AG04450 (cell line): ENCODE measurements around the gene PRR3. TPM values are rescaled to one million over a fixed set of nuclear protein-coding genes. Genes with fewer than 3 reads are reported as not detected.

ENCODE experiments used
- CTCF ChIA-PET: fragments of 300-600, 350-600 bp; formaldehyde crosslinking; extraction: SDS; loops from one replicate; lab custom pipeline; 2022; ENCODE audit warnings: antibody characterized with exemption, inconsistent platforms; lab: Charles Lee
- POLR2A ChIA-PET: fragments of 350-600 bp; formaldehyde crosslinking; extraction: SDS; loops from one replicate; lab custom pipeline; 2021; ENCODE audit warnings: antibody characterized with exemption, inconsistent platforms; lab: Yijun Ruan, JAX
- DNase-seq: peaks from one replicate; pipeline ENCODE4 v3.0.0-alpha.2; 2011; ENCODE audit warnings: low read depth, low spot score
- H3K27ac ChIP-seq: one replicate; pipeline ENCODE4 v1.5.1; 2012; ENCODE audit warnings: low read depth, low read length, control low read depth
- H3K27me3 ChIP-seq: one replicate; pipeline ENCODE4 v1.6.0; 2012; ENCODE audit warnings: low read length; ENCODE audit not compliant: control insufficient read depth, insufficient read depth
- H3K4me3 ChIP-seq: 2 replicates; pipeline ENCODE4 v1.5.1; 2011; ENCODE audit warnings: mild to moderate bottlenecking, low read depth, low read length, control low read depth
- H3K9me3 ChIP-seq: 2 replicates; pipeline ENCODE4 v1.5.1; 2012; ENCODE audit warnings: low read length; ENCODE audit not compliant: control insufficient read depth, insufficient read depth
- CTCF ChIP-seq: IDR thresholded peaks from 2 replicates; pipeline ENCODE4 v1.5.1; 2011; ENCODE audit warnings: low read depth, low read length, control low read depth, inconsistent platforms
- polyA plus RNA-seq: library from polyadenylated mRNA; depleted of rRNA; stranded (reverse); fragments of >200 nt; gene quantifications from 2 replicates; pipeline ENCODE4 v1.2.3, GENCODE V29; 2011

PRR3 gene
- polyA plus RNA-seq, 1 experiment = 26.8 TPM

GRCh38 chr6:30564114-30564513 is 7.0 kb downstream of the PRR3 start:
- POLR2A ChIA-PET = no interaction called here
- DNase-seq = no peak
- Histone ChIP-seq H3K9me3 (no peaks in the 10 kb centered on the region), H3K27me3 (no peaks in the 10 kb centered on the region), H3K4me3 (no peak overlapping the region), H3K27ac (no peak overlapping the region)
- TF ChIP-seq CTCF = no peak
- CTCF ChIA-PET = interaction anchor here (1.4 to 1.8 kb wide), 3 partner anchors 19 to 111 kb away, joined by 3 to 16 read pairs (median 6); no protein-coding TSS in a partner anchor

GRCh38 chr6:30565772-30566171 is 8.7 kb downstream of the PRR3 start:
- Histone ChIP-seq H3K27ac (no peak overlapping the region), H3K9me3 (no peaks in the 10 kb centered on the region), H3K4me3 (no peak overlapping the region), H3K27me3 (no peaks in the 10 kb centered on the region)
- no peak for TF ChIP-seq CTCF
- DNase-seq = no peak
- ChIA-PET POLR2A (interaction anchor here (1.1 to 1.9 kb wide), 2 partner anchors 8 to 9 kb away, joined by 4 read pairs; partner anchors contain the start of gene GNL1), CTCF (interaction anchor here (0.6 to 2.0 kb wide), 3 partner anchors 18 to 82 kb away, joined by 3 to 9 read pairs (median 3); no protein-coding TSS in a partner anchor)

- Histone ChIP-seq H3K27me3 (no peaks in the 10 kb centered on the region), H3K4me3 (no peak overlapping the region), H3K9me3 (no peaks in the 10 kb centered on the region), H3K27ac (no peak overlapping the region)
- DNase-seq = no peak
- CTCF ChIA-PET = no interaction called here
- POLR2A ChIA-PET = interaction anchor here (0.7 kb wide), 1 partner anchor 243 kb away, joined by 4 read pairs; no protein-coding TSS in a partner anchor
- TF ChIP-seq CTCF = no peak
Measured at GRCh38 chr6:30568245-30568644, 11.2 kb downstream of the PRR3 start.

- Histone ChIP-seq H3K4me3 (peak overlapping the region; percentile 73), H3K27me3 (no peaks in the 10 kb centered on the region), H3K9me3 (no peaks in the 10 kb centered on the region), H3K27ac (no peak overlapping the region)
- DNase-seq = no peak
- POLR2A ChIA-PET = interaction anchor here (1.0 to 1.8 kb wide), 3 partner anchors 13 to 42 kb away, joined by 3 to 14 read pairs (median 6); partner anchors contain the start of genes GNL1 and PRR3
- TF ChIP-seq CTCF = no peak
- CTCF ChIA-PET = interaction anchor here (1.7 to 2.1 kb wide), 4 partner anchors 25 to 87 kb away, joined by 5 to 8 read pairs (median 6); no protein-coding TSS in a partner anchor
Measured at GRCh38 chr6:30570263-30570662, 13.2 kb downstream of the PRR3 start.

- ChIA-PET POLR2A (interaction anchor here (0.9 to 1.8 kb wide), 8 partner anchors 14 to 120 kb away, joined by 3 to 14 read pairs (median 5); partner anchors contain the start of genes GNL1, MRPS18B, NRM and PRR3), CTCF (interaction anchor here (1.0 to 2.1 kb wide), 6 partner anchors 26 to 88 kb away, joined by 3 to 8 read pairs (median 6); no protein-coding TSS in a partner anchor)
- H3K4me3 ChIP-seq = peak overlapping the region; percentile 73
- TF ChIP-seq CTCF = no peak
- H3K9me3 ChIP-seq = no peaks in the 10 kb centered on the region
- no peak for DNase-seq
- no peaks in the 10 kb centered on the region for H3K27me3 ChIP-seq
- peak overlapping the region; percentile 69 for H3K27ac ChIP-seq
Measured at GRCh38 chr6:30570740-30571074, 13.6 kb downstream of the PRR3 start.
